ENCODE results near the gene MKKS. TPM values are rescaled to one million over a fixed set of nuclear protein-coding genes. Genes with fewer than 3 reads are reported as not detected.

The MKKS gene
- total RNA-seq, 4 donors from 2014 or later: 0.80 to 22.5 (median 17.6) TPM

DNA sequence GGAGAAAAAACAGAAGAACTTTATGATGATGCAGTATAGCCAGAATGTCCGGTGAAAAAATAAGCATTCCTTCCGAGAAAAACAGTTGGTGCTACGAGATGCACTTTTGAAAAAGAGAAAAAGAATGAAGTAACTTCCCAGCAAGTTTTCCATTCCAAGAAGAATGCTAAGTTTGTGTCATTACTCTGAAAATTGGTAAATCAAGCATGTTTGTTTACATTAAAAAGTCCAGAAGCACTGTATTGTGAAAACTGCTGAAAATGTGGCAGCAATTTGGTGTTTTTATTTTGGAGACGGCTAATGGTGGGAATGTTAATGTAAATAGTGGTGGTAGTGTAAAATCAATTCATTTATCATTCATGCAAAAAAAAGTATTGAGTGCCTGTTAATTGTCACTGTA, 46.3 kb downstream of the MKKS start:
- Histone ChIP-seq H3K27me3 (no peaks in the 10 kb centered on the region), H3K9me3 (no peaks in the 10 kb centered on the region), H3K27ac (no peak overlapping the region), H3K4me1 (no peaks in the 10 kb centered on the region), H3K4me3 (no peak overlapping the region), H3K36me3 (no peaks in the 10 kb centered on the region)
- TF ChIP-seq, protein P1, sequence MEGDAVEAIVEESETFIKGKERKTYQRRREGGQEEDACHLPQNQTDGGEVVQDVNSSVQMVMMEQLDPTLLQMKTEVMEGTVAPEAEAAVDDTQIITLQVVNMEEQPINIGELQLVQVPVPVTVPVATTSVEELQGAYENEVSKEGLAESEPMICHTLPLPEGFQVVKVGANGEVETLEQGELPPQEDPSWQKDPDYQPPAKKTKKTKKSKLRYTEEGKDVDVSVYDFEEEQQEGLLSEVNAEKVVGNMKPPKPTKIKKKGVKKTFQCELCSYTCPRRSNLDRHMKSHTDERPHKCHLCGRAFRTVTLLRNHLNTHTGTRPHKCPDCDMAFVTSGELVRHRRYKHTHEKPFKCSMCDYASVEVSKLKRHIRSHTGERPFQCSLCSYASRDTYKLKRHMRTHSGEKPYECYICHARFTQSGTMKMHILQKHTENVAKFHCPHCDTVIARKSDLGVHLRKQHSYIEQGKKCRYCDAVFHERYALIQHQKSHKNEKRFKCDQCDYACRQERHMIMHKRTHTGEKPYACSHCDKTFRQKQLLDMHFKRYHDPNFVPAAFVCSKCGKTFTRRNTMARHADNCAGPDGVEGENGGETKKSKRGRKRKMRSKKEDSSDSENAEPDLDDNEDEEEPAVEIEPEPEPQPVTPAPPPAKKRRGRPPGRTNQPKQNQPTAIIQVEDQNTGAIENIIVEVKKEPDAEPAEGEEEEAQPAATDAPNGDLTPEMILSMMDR (IDR thresholded peaks at IDR 0.05): no peak
- TF ChIP-seq EP300 (IDR thresholded peaks at IDR 0.05; ENCODE audit: low read depth): no peak
- TF ChIP-seq POLR2AphosphoS5 (IDR thresholded peaks at IDR 0.05): no peak
- DNase-seq: no peak
- in situ Hi-C loops (cut with MboI; ENCODE audit: low pct_ligation_motif_present in 1 of 4, low pct_unique_long_range_greater_than_20kb in 1 of 4, low sequenced_read_pairs in 3 of 4): no loop called here
- intact Hi-C loops (cut with DNase I; ENCODE audit: low total_unique reads): no loop called here
- 75 to 83% methylated on average over 4 of the region's 4 CpGs for WGBS, 2 donors (ENCODE audit: low coverage in 1 of 2)

DNA sequence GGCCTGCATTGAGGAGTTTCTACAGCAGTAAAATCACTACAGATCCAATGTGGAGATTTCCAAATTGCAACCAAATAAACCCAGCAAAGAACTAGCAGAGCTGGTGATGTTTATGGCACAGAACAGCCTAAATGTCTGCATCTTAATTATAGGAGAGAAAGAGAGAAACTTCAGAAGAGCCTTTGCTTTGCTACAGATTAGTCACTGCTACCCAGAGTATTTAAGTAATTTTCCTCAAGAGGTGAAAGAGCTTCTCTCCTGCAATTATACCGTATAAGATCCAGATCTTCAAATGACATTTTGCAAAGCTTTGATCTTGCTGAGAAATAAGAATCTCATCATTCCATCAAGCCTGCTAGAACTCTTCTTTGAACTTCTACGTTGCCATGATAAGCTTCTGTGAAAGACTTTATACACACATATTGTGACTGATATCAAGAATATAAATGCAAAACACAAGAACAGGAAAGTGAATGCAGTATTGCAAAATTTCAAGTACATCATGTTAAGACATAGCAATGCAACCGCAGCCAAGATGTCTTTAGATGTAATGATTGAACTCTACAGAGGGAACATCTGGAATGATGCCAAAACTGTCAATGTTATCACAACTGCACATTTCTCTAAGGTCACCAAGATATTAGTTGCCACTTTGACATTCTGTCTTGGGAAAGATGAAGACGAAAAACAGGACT, 48.0 kb downstream of the MKKS start:
- intact Hi-C loops (cut with DNase I; ENCODE audit: low total_unique reads) (no loop called here), in situ Hi-C loops (cut with MboI; ENCODE audit: low pct_ligation_motif_present in 1 of 4, low pct_unique_long_range_greater_than_20kb in 1 of 4, low sequenced_read_pairs in 3 of 4) (no loop called here)
- Histone ChIP-seq H3K36me3 (no peaks in the 10 kb centered on the region), H3K27me3 (no peaks in the 10 kb centered on the region), H3K9me3 (no peaks in the 10 kb centered on the region), H3K27ac (no peak overlapping the region), H3K4me1 (no peaks in the 10 kb centered on the region), H3K4me3 (no peak overlapping the region)
- DNase-seq: no peak
- 76 to 84% methylated on average over 4 of the region's 4 CpGs for WGBS, 2 donors (ENCODE audit: low coverage in 1 of 2)
- no peak for TF ChIP-seq POLR2AphosphoS5 (IDR thresholded peaks at IDR 0.05)
- TF ChIP-seq, protein P1 (IDR thresholded peaks at IDR 0.05): no peak
- no peak for TF ChIP-seq POLR2A (IDR thresholded peaks at IDR 0.05)
- no peak for TF ChIP-seq EP300 (IDR thresholded peaks at IDR 0.05; ENCODE audit: low read depth)

DNA sequence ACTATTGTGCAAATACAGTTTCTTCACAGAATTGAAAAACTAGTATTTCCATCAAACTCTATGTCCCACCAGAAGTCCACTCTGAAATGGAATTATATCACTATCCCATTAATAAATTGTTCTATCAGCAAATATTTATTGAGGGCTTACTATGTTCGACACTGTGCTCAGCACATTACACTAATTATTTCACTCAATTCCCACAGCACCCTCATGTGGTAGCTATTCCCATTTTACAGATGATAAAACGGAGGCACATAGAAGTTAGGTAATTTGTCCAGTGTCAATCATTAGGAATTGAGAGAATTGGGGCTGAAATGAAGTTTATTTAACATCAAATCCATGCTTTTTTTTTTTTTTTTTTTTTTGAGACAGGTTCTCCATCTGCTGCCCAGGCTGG, 52.5 kb downstream of the MKKS start:
- H3K27me3 ChIP-seq: no peaks in the 10 kb centered on the region
- H3K9me3 ChIP-seq: no peaks in the 10 kb centered on the region
- no peak overlapping the region for H3K4me3 ChIP-seq
- H3K27ac ChIP-seq: no peak overlapping the region
- TF ChIP-seq POLR2A (IDR thresholded peaks at IDR 0.05): no peak
- no peak for TF ChIP-seq EP300 (IDR thresholded peaks at IDR 0.05; ENCODE audit: low read depth)
- TF ChIP-seq, protein P1 (IDR thresholded peaks at IDR 0.05): no peak
- TF ChIP-seq POLR2AphosphoS5 (IDR thresholded peaks at IDR 0.05): no peak
- 64 to 75% methylated on average over 2 of the region's 2 CpGs for WGBS, 2 donors (ENCODE audit: low coverage in 1 of 2)
- no peaks in the 10 kb centered on the region for H3K36me3 ChIP-seq
- intact Hi-C loops (cut with DNase I; ENCODE audit: low total_unique reads): no loop called here
- no peak for DNase-seq
- in situ Hi-C loops (cut with MboI; ENCODE audit: low pct_ligation_motif_present in 1 of 4, low pct_unique_long_range_greater_than_20kb in 1 of 4, low sequenced_read_pairs in 3 of 4): no loop called here
- H3K4me1 ChIP-seq: no peaks in the 10 kb centered on the region

DNA sequence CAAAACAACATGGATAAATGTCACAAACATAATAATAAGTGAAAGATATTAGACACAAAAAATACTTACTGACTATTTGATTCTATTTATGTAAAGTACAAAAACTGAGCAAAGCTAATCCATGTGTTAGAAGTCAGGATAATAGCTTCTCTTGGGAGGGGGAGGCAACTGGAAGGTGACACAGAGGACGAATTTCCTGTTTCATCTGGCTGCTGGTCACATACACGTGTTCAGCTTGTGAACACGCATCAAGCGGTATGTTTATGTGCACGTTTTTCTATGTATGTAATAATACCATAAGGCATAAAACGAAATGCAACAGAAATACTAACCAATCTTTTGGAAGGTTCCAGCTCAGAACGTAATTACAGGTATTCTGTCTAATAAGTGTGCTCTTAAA, 54.3 kb downstream of the MKKS start:
- no peak for DNase-seq
- Histone ChIP-seq H3K4me3 (no peak overlapping the region), H3K27ac (no peak overlapping the region), H3K9me3 (no peaks in the 10 kb centered on the region), H3K36me3 (no peaks in the 10 kb centered on the region), H3K27me3 (no peaks in the 10 kb centered on the region), H3K4me1 (no peaks in the 10 kb centered on the region)
- WGBS, 2 donors (ENCODE audit: low coverage in 1 of 2): 67 to 73% methylated on average over 7 of the region's 7 CpGs
- TF ChIP-seq POLR2A (IDR thresholded peaks at IDR 0.05) (no peak), POLR2AphosphoS5 (IDR thresholded peaks at IDR 0.05) (no peak), EP300 (IDR thresholded peaks at IDR 0.05; ENCODE audit: low read depth) (no peak)
- TF ChIP-seq, protein P1 (IDR thresholded peaks at IDR 0.05): no peak
- in situ Hi-C loops (cut with MboI; ENCODE audit: low pct_ligation_motif_present in 1 of 4, low pct_unique_long_range_greater_than_20kb in 1 of 4, low sequenced_read_pairs in 3 of 4) (no loop called here), intact Hi-C loops (cut with DNase I; ENCODE audit: low total_unique reads) (no loop called here)
